PFSK-1 (cell line): ENCODE results near the gene GSTP1.

Source experiments
- FOXP2 ChIP-seq: optimal IDR thresholded peaks from 2 replicates; pipeline ENCODE3; 2011; ENCODE audit warnings: borderline replicate concordance, control low read depth, inconsistent platforms; ENCODE audit not compliant: insufficient read depth; ENCODE audit errors: extremely low read length, extremely low read depth
- POLR2AphosphoS5 ChIP-seq: IDR thresholded peaks from 2 replicates; pipeline ENCODE4 v1.6.1; 2012; ENCODE audit warnings: low read depth, mild to moderate bottlenecking, control low read depth, low read length, moderate library complexity
- SIN3A ChIP-seq: IDR thresholded peaks from 2 replicates; pipeline ENCODE4 v1.6.1; 2012; ENCODE audit warnings: mild to moderate bottlenecking, low read length, moderate library complexity, borderline replicate concordance; ENCODE audit not compliant: insufficient read depth
- TAF1 ChIP-seq: IDR thresholded peaks from 2 replicates; pipeline ENCODE4 v1.6.1; 2012; ENCODE audit warnings: low read length, control low read depth, borderline replicate concordance; ENCODE audit not compliant: insufficient read depth
- TF ChIP-seq, protein P1 (sequence below), 2 experiments: IDR thresholded peaks; 2 replicates each; pipeline versions ENCODE4 v1.6.1 to v1.8.0; 2011 to 2012; ENCODE audit warnings: low read depth in 2 of 2, low read length in 2 of 2, control low read depth in 1 of 2, inconsistent platforms in 1 of 2, mild to moderate bottlenecking in 1 of 2, moderate library complexity in 1 of 2; ENCODE audit not compliant: insufficient read depth in 1 of 2

Gene GSTP1

DNA sequence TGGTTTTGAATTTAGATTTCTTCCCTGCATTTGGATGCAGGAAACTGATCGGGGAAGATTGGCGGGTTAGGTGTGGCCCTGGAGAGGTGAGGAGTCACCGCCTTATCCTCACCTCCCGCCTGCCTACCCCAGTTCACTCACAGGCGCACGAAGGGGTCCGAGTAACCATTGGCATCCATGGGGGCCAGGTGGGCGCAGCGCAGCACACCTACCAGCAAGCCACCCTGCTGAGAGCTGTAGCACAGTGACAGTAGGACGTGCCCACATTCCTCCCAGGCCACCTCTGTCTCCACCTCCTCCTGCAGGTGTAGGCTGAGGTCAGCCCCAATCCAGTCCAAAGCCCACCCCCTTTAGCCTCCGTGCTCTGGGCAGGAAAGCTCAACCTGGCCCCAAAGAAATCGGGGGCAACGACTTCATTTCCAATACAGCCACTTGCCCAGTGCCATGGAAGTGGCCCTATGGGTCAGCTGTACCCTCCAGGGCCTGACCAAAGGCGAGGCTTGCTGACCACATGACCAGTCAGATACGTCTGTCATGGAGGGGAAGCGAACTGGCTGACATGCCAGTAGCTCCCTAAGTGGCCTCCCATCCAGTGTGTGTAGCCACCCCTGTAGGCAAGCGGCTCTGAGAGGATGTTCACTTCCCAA, 29.8 kb downstream of the GSTP1 start:
- TF ChIP-seq POLR2AphosphoS5 = no peak
- TF ChIP-seq, protein P1, sequence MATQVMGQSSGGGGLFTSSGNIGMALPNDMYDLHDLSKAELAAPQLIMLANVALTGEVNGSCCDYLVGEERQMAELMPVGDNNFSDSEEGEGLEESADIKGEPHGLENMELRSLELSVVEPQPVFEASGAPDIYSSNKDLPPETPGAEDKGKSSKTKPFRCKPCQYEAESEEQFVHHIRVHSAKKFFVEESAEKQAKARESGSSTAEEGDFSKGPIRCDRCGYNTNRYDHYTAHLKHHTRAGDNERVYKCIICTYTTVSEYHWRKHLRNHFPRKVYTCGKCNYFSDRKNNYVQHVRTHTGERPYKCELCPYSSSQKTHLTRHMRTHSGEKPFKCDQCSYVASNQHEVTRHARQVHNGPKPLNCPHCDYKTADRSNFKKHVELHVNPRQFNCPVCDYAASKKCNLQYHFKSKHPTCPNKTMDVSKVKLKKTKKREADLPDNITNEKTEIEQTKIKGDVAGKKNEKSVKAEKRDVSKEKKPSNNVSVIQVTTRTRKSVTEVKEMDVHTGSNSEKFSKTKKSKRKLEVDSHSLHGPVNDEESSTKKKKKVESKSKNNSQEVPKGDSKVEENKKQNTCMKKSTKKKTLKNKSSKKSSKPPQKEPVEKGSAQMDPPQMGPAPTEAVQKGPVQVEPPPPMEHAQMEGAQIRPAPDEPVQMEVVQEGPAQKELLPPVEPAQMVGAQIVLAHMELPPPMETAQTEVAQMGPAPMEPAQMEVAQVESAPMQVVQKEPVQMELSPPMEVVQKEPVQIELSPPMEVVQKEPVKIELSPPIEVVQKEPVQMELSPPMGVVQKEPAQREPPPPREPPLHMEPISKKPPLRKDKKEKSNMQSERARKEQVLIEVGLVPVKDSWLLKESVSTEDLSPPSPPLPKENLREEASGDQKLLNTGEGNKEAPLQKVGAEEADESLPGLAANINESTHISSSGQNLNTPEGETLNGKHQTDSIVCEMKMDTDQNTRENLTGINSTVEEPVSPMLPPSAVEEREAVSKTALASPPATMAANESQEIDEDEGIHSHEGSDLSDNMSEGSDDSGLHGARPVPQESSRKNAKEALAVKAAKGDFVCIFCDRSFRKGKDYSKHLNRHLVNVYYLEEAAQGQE (IDR thresholded peaks at IDR 0.05; ENCODE audit: insufficient read depth in 1 of 2, low read depth in 2 of 2, low read length in 2 of 2) = no peak

DNA sequence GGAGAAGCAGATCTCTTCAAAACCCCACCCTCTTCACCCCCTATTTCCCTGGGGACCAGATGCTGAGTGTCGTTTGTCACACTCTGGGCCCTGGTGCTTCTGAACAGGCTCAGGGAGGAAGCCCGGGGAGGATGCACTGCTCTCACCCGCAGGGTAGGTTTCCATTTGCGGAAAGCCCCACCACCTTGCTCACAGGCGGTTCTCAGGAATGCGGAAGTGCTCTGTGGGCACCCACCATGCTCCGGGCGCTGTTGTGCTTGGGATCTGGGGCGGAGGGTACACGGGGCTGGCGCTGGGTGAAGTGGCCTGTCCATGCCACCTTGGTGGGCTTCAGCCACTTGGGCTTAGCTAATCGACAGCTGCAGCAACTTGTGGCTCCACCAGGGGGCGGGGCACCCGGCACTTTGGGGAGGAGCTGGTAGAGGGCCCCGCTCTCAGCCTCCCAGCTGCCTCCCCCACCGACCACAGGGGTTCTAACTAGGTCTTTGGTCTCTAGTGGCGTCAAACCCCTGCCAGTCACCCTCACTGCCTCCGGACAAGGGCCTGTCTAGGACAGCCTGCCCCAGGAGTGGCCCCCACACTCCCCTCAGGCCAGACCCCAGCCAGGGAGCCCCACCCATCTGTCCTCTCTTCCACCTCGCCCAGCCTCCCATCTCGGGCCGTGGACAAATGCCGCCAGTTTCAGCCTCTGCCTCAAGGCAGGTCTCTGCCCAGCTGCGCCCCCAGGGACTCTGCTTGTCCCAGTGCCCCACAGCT, 30.5 kb downstream of the GSTP1 start:
- TF ChIP-seq FOXP2 (no peak), POLR2AphosphoS5 (0 out of 2 replicates have a peak, but pooled peaks have one; percentile 18)

DNA sequence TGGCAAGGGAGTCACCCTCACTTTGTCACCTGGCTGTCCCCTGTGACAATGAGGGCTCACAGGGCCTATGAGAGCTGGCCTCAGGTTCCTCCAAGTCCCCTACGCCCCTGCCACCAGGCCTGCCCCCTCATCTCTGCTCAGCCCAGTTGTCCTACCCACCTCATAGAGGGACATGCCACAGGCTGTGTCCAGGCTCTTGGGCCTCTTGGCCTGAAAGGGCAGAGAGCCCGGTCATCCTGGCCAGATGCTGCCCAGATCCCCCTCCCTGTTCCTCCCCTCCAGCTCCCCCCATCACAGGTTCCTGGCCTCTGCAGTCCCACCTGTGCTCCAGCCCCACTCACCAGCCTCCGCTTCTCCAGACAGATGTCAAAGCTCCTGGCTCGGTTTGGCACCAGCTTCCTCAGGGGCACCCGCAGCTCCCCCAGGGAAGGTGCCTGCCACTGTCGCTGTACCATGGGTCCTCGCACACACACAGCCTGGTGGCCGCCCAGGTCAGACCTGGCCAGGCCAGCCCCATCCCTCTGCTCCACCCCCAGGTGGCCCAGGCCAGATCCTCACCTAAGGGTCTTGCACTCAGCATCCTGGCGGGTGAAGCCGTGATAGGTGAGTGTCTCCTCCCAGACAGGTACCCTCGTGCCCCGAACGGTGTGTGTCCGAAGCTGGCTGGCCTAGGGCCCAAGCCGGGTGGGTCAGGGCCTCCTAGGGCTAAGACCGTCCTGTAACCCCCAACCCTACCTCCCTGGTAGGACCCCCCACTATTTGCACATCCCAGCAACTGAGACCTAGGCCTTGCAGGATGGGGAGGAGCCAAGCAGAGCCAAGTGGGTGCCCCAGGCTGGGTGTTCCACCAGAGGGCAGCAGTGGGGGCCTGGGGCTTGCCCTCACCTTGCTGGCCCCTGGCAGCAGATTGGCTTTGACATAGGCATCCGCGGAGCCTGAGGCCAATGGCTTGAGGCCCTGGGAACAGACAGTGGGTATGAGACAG, 31.4 kb downstream of the GSTP1 start:
- no peak for TF ChIP-seq SIN3A
- peak; percentile 11; the same call in 1 of the 2 replicates for TF ChIP-seq POLR2AphosphoS5

DNA sequence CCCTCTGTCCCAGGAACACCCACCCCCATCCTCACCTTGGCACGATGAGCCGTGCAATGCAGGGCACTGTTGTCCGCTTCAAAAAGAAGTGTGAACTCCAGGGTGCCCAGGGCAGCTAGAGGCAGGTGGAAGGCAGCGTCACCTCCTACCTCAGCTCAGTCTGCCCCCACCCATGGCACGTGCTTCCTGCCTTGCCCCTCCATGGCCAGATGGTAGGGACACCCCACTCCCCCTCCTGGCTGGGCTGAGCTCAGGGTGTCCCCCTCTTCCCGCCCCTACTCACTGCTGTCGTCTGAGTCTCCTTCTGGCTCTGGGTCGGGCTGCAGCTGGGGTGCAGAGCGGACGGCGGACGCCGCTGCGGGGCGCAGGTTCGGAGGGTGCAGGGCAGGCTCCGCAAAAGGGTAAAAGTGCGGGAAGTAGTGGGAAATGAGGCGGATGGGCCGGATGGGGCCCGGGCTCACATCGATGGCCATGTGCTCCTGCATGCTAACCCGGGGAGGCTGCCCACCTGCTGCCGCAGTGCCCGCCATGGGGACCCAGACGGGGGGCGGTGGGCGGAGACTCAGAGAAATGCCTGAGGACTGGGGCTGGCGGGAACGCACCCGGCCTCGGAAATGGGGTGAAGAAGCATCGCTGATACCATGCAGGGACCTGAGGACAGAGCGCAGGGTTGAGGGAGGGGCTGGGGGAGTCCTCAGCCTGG, 32.3 kb downstream of the GSTP1 start:
- TF ChIP-seq, protein P1 (IDR thresholded peaks at IDR 0.05; ENCODE audit: insufficient read depth in 1 of 2, low read depth in 2 of 2, low read length in 2 of 2) = no peak

DNA sequence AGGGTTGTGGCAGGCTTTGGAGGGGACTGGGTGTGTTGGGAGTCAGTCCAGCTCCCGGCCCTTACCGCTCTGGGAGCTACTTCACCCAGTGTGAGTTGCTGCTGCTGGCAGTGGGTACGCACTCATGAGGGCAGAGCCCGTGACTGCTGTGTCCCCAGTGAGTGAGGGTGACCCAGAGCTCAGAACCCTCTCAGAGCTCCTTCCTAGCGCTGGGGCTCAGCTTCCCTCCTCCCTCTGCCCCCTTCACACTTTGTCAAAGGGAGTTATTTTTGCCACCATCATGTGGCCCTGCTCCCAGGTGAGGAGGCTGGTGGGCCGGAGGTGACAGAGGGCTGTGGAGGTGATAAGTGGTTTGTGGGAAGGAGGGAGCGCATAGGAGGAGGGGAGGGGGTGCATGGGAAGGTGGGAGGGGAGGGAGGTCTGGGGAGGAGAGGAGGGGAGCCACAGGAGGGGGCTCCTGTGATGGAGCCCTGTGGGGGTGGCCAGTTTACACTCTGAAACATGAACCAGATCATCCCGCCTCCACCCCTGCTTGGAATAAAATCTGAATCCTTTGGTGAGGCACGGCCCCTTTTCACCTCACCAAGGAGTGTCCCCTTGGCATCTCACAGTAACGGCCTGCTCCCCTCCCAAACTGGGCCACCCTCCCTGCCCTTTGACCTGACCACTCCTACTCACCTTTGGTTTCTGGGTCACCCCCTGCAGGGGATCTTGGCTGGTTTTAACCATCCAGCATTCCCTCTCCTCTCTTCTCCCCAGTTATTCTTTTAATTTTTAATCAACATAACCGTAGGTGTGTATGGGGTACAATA, 33.0 kb downstream of the GSTP1 start:
- TF ChIP-seq POLR2AphosphoS5 (no peak), SIN3A (no peak), FOXP2 (no peak), TAF1 (no peak)
- TF ChIP-seq, protein P1 (IDR thresholded peaks at IDR 0.05; ENCODE audit: insufficient read depth in 1 of 2, low read depth in 2 of 2, low read length in 2 of 2) = no peak
